Neural progenitor cell (in vitro differentiated cells): ENCODE measurements around the gene CTSF. TPM values are rescaled to one million over a fixed set of nuclear protein-coding genes. Genes with fewer than 3 reads are reported as not detected.

Source experiments
- DNase-seq: peaks from one replicate; pipeline ENCODE4 v3.0.0-alpha.2; 2016; ENCODE audit warnings: low spot score
- H2AFZ ChIP-seq: fragments of 200-600 bp; sonication (generic); replicated peaks from 2 replicates; pipeline ENCODE4 v1.6.1; 2016; ENCODE audit warnings: antibody characterized with exemption
- H3F3A ChIP-seq: fragments of 200-600 bp; sonication (generic); 2 replicates; pipeline ENCODE4 v1.6.1; 2016; ENCODE audit warnings: antibody characterized with exemption, low read depth
- H3K27ac ChIP-seq: fragments of 200-600 bp; sonication (generic); 2 replicates; pipeline ENCODE4 v1.5.1; 2016; ENCODE audit warnings: mild to moderate bottlenecking
- H3K27me3 ChIP-seq: fragments of 200-600 bp; sonication (generic); 2 replicates; pipeline ENCODE4 v1.6.1; 2016; ENCODE audit warnings: mild to moderate bottlenecking, moderate library complexity
- H3K36me3 ChIP-seq: fragments of 200-600 bp; sonication (generic); 2 replicates; pipeline ENCODE4 v1.5.1; 2016
- H3K4me1 ChIP-seq: fragments of 200-600 bp; sonication (generic); 2 replicates; pipeline ENCODE4 v1.6.1; 2016; ENCODE audit warnings: mixed run types
- H3K4me2 ChIP-seq: fragments of 200-600 bp; sonication (generic); 2 replicates; pipeline ENCODE4 v1.6.1; 2016
- H3K4me3 ChIP-seq: fragments of 200-600 bp; sonication (generic); 2 replicates; pipeline ENCODE4 v1.5.1; 2016
- H3K79me2 ChIP-seq: fragments of 200-600 bp; sonication (generic); 2 replicates; pipeline ENCODE4 v1.6.1; 2016; ENCODE audit warnings: low read depth
- H3K9ac ChIP-seq: fragments of 200-600 bp; sonication (generic); 2 replicates; pipeline ENCODE4 v1.6.1; 2016
- H3K9me3 ChIP-seq: fragments of 200-600 bp; sonication (generic); 2 replicates; pipeline ENCODE4 v1.5.1; 2016; ENCODE audit warnings: low read depth
- H4K20me1 ChIP-seq: fragments of 200-600 bp; sonication (generic); 2 replicates; pipeline ENCODE4 v1.6.1; 2016; ENCODE audit warnings: low read depth
- H3K27ac Mint-ChIP-seq: 3 replicates; pipeline ENCODE4 v1.8.0; 2021; ENCODE audit warnings: mixed read lengths
- H3K27me3 Mint-ChIP-seq: 2 replicates; pipeline ENCODE4 v1.8.0; 2022; ENCODE audit warnings: low read depth, mild to moderate bottlenecking, inconsistent platforms, moderate library complexity, mixed read lengths; ENCODE audit not compliant: insufficient read depth
- H3K36me3 Mint-ChIP-seq: 3 replicates; pipeline ENCODE4 v1.8.0; 2021; ENCODE audit warnings: mixed read lengths
- H3K4me1 Mint-ChIP-seq: 3 replicates; pipeline ENCODE4 v1.8.0; 2021; ENCODE audit warnings: mixed read lengths
- H3K4me3 Mint-ChIP-seq: 3 replicates; pipeline ENCODE4 v1.8.0; 2021; ENCODE audit warnings: mild to moderate bottlenecking, moderate library complexity, mixed read lengths
- H3K9me3 Mint-ChIP-seq: 3 replicates; pipeline ENCODE4 v1.8.0; 2020; ENCODE audit warnings: mixed read lengths
- EZH2 ChIP-seq: fragments of 200-600 bp; sonication (generic); IDR thresholded peaks from 2 replicates; pipeline ENCODE4 v1.6.1; 2017; ENCODE audit warnings: antibody characterized with exemption, mild to moderate bottlenecking, moderate library complexity
- EZH2phosphoT487 ChIP-seq: fragments of 200-600 bp; sonication (generic); IDR thresholded peaks from 2 replicates; pipeline ENCODE4 v1.6.1; 2017; ENCODE audit warnings: antibody characterized with exemption
- total RNA-seq: library from RNA; depleted of rRNA; stranded (reverse); fragments of >200 nt; gene quantifications from 2 replicates; pipeline ENCODE4 v1.2.3, GENCODE V29; 2015; ENCODE audit warnings: low replicate concordance
- TF ChIP-seq, protein P1 (sequence below): fragments of 200-600 bp; sonication (generic); IDR thresholded peaks from 2 replicates; pipeline ENCODE4 v1.5.1; 2017; ENCODE audit warnings: antibody characterized with exemption, mild to moderate bottlenecking

CTSF gene
- total RNA-seq, 1 donor from 2014 or later: not detected

DNA sequence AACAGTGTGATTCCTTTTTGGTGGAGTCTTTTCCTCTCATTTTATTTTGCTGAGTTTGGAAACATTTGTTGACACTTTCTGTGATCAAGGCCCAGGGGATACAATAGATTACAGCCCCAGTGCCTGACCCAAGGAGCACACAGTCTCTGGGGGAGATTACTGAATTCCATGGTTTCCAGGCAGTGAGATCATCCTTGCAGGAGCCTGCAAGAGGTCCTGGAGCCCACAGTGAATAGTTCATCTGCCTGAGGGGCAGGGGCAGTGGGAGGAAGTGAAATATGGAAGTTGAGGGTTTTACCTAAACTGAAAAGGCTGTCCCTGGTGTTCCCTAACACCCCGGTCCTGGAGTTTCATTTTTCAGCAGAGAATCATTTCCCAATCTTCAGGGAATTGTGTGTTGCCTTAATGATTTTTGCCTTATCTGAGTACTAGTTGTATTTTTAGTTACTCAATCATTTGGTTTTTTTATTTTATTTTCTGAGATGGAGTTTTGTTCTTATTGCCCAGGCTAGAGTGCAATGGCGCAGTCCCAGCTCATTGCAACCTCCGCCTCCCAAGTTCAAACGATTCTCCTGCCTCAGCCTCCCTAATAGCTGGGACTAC lies 32.3 kb upstream of the CTSF start:
- Histone ChIP-seq H3K27ac (no peak overlapping the region), H3K9ac (no peak overlapping the region), H3K36me3 (no peaks in the 10 kb centered on the region), H3K79me2 (no peaks in the 10 kb centered on the region), H3K27me3 (no peaks in the 10 kb centered on the region), H3F3A (no peaks in the 10 kb centered on the region), H3K4me1 (no peaks in the 10 kb centered on the region), H2AFZ (no peak overlapping the region), H3K9me3 (no peaks in the 10 kb centered on the region), H3K4me3 (no peak overlapping the region), H3K4me2 (no peak overlapping the region), H4K20me1 (no peaks in the 10 kb centered on the region)
- no peak for DNase-seq
- Mint-ChIP-seq H3K4me1 (peaks cover 10% of the 10 kb centered on the region), H3K27ac (peak overlapping the region; percentile 34), H3K4me3 (no peak overlapping the region), H3K36me3 (peaks cover 8% of the 10 kb centered on the region), H3K9me3 (no peaks in the 10 kb centered on the region), H3K27me3 (peaks cover 2% of the 10 kb centered on the region)
- TF ChIP-seq EZH2phosphoT487 (no peak), EZH2 (no peak)
- TF ChIP-seq, protein P1, sequence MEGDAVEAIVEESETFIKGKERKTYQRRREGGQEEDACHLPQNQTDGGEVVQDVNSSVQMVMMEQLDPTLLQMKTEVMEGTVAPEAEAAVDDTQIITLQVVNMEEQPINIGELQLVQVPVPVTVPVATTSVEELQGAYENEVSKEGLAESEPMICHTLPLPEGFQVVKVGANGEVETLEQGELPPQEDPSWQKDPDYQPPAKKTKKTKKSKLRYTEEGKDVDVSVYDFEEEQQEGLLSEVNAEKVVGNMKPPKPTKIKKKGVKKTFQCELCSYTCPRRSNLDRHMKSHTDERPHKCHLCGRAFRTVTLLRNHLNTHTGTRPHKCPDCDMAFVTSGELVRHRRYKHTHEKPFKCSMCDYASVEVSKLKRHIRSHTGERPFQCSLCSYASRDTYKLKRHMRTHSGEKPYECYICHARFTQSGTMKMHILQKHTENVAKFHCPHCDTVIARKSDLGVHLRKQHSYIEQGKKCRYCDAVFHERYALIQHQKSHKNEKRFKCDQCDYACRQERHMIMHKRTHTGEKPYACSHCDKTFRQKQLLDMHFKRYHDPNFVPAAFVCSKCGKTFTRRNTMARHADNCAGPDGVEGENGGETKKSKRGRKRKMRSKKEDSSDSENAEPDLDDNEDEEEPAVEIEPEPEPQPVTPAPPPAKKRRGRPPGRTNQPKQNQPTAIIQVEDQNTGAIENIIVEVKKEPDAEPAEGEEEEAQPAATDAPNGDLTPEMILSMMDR: no peak

DNA sequence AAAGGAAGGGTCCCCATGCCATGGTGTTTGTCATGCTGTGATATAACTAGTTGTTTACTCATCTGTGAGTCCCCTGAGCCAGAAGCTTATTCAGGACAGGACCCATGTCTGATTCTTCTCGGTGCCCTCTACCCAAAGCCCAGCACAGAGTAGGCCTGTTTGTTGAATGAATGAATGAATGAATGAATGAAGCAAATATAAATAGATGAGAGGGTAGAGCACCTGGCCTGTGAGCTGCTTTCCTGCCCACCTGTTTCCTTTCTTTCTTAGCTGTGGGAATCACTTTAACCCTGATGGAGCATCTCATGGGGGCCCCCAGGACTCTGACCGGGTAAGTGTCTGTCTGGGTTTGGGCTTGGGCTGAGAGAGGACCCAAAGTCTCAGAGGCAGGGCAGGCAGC lies 31.8 kb upstream of the CTSF start:
- no peak overlapping the region for H3K4me2 ChIP-seq
- no peak for DNase-seq
- no peaks in the 10 kb centered on the region for H3K27me3 ChIP-seq
- H4K20me1 ChIP-seq: no peaks in the 10 kb centered on the region
- H3K36me3 Mint-ChIP-seq: peaks cover 8% of the 10 kb centered on the region
- no peak overlapping the region for H3K4me3 Mint-ChIP-seq
- no peaks in the 10 kb centered on the region for H3K36me3 ChIP-seq
- no peak overlapping the region for H2AFZ ChIP-seq
- H3K9me3 ChIP-seq: no peaks in the 10 kb centered on the region
- H3K79me2 ChIP-seq: no peaks in the 10 kb centered on the region
- H3K4me1 ChIP-seq: no peaks in the 10 kb centered on the region
- H3K9ac ChIP-seq: no peak overlapping the region
- TF ChIP-seq EZH2: no peak
- no peak for TF ChIP-seq EZH2phosphoT487
- TF ChIP-seq, protein P1: no peak
- no peaks in the 10 kb centered on the region for H3F3A ChIP-seq
- peak overlapping the region; percentile 34 for H3K27ac Mint-ChIP-seq
- H3K27ac ChIP-seq: no peak overlapping the region
- peaks cover 2% of the 10 kb centered on the region for H3K27me3 Mint-ChIP-seq
- no peak overlapping the region for H3K4me3 ChIP-seq
- peaks cover 11% of the 10 kb centered on the region for H3K4me1 Mint-ChIP-seq
- no peaks in the 10 kb centered on the region for H3K9me3 Mint-ChIP-seq

DNA sequence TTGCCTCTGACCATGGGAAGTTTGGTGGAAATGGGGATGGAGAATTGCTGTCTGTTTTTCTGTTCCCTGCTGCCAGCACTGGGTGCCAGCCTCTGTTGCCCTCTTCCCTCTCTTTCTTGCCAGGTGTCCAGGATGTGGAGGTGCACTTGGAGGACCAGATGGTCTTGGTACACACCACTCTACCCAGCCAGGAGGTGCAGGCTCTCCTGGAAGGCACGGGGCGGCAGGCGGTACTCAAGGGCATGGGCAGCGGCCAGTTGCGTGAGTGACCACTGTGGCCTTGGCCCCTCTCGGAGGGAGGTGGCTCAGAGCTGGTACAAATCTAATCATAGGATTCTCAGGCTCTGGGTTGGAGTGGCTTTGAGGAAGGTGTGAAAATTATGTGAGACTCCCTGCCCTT lies 30.6 kb upstream of the CTSF start:
- no peaks in the 10 kb centered on the region for H3K9me3 ChIP-seq

More for the DNA sequence above, 30.6 kb upstream of the CTSF start:
- no peaks in the 10 kb centered on the region for H3K36me3 ChIP-seq
- H4K20me1 ChIP-seq: no peaks in the 10 kb centered on the region
- no peak overlapping the region for H3K4me2 ChIP-seq
- Mint-ChIP-seq H3K27me3 (peaks cover 2% of the 10 kb centered on the region), H3K36me3 (peaks cover 9% of the 10 kb centered on the region), H3K4me3 (no peak overlapping the region), H3K27ac (no peak overlapping the region), H3K9me3 (no peaks in the 10 kb centered on the region), H3K4me1 (peaks cover 17% of the 10 kb centered on the region)
- no peak for TF ChIP-seq EZH2
- TF ChIP-seq EZH2phosphoT487: no peak
- TF ChIP-seq, protein P1: no peak
- H3K9ac ChIP-seq: no peak overlapping the region
- H3K79me2 ChIP-seq: peaks cover 4% of the 10 kb centered on the region
- H3K27ac ChIP-seq: no peak overlapping the region
- H3F3A ChIP-seq: no peaks in the 10 kb centered on the region
- H3K4me3 ChIP-seq: no peak overlapping the region
- no peak for DNase-seq
- H2AFZ ChIP-seq: no peak overlapping the region
- H3K27me3 ChIP-seq: no peaks in the 10 kb centered on the region
- H3K4me1 ChIP-seq: no peaks in the 10 kb centered on the region
